Heart left ventricle (tissue), 13 donors: ENCODE measurements around the gene NCDN.

Experiments
- POLR2A ChIP-seq, 2 donors: fragments of 450-650 bp; IDR thresholded peaks; one replicate each; pipeline ENCODE4 v1.6.1; 2017; ENCODE audit warnings: antibody characterized with exemption in 2 of 2, mild to moderate bottlenecking in 2 of 2, moderate library complexity in 2 of 2
- TF ChIP-seq, protein P1 (sequence below), 12 donors: fragments of 200-600 bp; sonication (generic) in 4 of 12; IDR thresholded peaks; one replicate each; pipeline versions ENCODE4 v1.5.0 to v1.8.0; 2018 to 2022; ENCODE audit warnings: antibody characterized with exemption in 12 of 12, mild to moderate bottlenecking in 5 of 12
- donor health status: ischemic (EF 13 %, LVEDD 7.1; RV severe dilation, severe dysfunction).
- donor health status: DM: no; HTN: yes; CAD: no.
- donor health status: DM: no; HTN: no; CAD: no.
- donor health status: ischemic (EF 25% LVEDD 6.9; RV normal size, moderate dysfunction).
- donor health status: ischemic (EF 25% LVEDD 5.7; RV mildly dilated, moderate dysfunction).
- donor health status: ischemic (EF 35%, LVEDD 5.7; RV mildly dilated, moderate dysfunction).
- donor health status: nonischemic (EF 11% LVEDD 7.7; RV severe dilation, severe dysfunction).
- donor health status: DM: yes; HTN: yes; CAD: no.
- donor health status: PGD.
- donor health status: ischemic (EF 29% LVEDD 5.4; RV normal size, mild dysfunction).
- donor health status: nonischemic (EF 23%, LVEDD 6.1; RV moderate dilation, normal function).

- TF ChIP-seq, protein P1, sequence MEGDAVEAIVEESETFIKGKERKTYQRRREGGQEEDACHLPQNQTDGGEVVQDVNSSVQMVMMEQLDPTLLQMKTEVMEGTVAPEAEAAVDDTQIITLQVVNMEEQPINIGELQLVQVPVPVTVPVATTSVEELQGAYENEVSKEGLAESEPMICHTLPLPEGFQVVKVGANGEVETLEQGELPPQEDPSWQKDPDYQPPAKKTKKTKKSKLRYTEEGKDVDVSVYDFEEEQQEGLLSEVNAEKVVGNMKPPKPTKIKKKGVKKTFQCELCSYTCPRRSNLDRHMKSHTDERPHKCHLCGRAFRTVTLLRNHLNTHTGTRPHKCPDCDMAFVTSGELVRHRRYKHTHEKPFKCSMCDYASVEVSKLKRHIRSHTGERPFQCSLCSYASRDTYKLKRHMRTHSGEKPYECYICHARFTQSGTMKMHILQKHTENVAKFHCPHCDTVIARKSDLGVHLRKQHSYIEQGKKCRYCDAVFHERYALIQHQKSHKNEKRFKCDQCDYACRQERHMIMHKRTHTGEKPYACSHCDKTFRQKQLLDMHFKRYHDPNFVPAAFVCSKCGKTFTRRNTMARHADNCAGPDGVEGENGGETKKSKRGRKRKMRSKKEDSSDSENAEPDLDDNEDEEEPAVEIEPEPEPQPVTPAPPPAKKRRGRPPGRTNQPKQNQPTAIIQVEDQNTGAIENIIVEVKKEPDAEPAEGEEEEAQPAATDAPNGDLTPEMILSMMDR (IDR thresholded peaks at IDR 0.05) = no peak
- no peak for TF ChIP-seq POLR2A (IDR thresholded peaks at IDR 0.05)
These were observed 41.3 kb downstream of the NCDN start for GRCh38 chr1:35598895-35599294.
